MM.1S (cell line): ENCODE results near the gene RAB3IL1.

Source experiments
- CTCF ChIP-seq: fragments of 300-600 bp; sonication (generic); IDR thresholded peaks from 2 replicates; pipeline ENCODE4 v1.5.1; 2016; ENCODE audit warnings: antibody characterized with exemption, low read length, mixed read lengths
- EZH2 ChIP-seq: fragments of 300-600 bp; sonication (generic); optimal IDR thresholded peaks from 2 replicates; pipeline ENCODE3; 2017; ENCODE audit warnings: low read depth, mild to moderate bottlenecking, antibody characterized with exemption, low read length, mixed read lengths

- no peak for TF ChIP-seq CTCF
- TF ChIP-seq EZH2, result no peak
These were observed 42.3 kb upstream of the RAB3IL1 start for GRCh38 chr11:61959678-61960077.
